Measurements from ENCODE around the gene IL2RG. TPM values are rescaled to one million over a fixed set of nuclear protein-coding genes. Genes with fewer than 3 reads are reported as not detected.
A peak's percentile ranks its signal among the peaks of the same experiment; 100 is the strongest.

The IL2RG gene
- total and polyA plus RNA-seq, 7 donors = 1.7 to 90.1 (median 11.2) TPM; not detected in 1

DNA sequence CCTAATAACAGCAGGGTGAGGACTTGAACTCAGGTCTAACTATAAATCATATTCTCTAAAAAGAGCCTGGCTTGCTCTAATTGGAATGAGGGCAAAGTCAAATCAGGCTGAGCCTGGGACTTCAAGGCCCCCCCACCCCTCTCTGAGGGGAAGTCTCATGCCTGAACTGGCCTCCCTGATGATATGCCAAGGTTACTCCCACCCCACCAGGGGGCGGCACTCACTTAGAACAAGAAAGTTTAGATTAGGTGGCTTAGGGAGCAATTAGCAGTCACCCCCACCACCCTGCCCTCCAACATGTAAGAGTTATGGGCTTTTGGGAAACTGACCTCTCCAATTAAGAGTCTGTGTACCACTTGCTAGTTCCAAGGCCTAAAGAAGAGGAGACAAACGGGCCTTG, 13.1 kb downstream of the IL2RG start:
- Histone ChIP-seq H3K9me3 (no peaks in the 10 kb centered on the region), H3K27me3 (no peaks in the 10 kb centered on the region), H3K4me1 (peaks cover 0 to 22% (median 10%) of the 10 kb centered on the region in 4 donors), H3K27ac (no peak overlapping the region), H3K36me3 (no peaks in the 10 kb centered on the region), H3K4me3 (no peak overlapping the region)
- 10 to 26% methylated on average over 2 of the region's 2 CpGs for WGBS, 2 donors
- TF ChIP-seq EP300 (IDR thresholded peaks at IDR 0.05) = no peak
- TF ChIP-seq, protein P1, sequence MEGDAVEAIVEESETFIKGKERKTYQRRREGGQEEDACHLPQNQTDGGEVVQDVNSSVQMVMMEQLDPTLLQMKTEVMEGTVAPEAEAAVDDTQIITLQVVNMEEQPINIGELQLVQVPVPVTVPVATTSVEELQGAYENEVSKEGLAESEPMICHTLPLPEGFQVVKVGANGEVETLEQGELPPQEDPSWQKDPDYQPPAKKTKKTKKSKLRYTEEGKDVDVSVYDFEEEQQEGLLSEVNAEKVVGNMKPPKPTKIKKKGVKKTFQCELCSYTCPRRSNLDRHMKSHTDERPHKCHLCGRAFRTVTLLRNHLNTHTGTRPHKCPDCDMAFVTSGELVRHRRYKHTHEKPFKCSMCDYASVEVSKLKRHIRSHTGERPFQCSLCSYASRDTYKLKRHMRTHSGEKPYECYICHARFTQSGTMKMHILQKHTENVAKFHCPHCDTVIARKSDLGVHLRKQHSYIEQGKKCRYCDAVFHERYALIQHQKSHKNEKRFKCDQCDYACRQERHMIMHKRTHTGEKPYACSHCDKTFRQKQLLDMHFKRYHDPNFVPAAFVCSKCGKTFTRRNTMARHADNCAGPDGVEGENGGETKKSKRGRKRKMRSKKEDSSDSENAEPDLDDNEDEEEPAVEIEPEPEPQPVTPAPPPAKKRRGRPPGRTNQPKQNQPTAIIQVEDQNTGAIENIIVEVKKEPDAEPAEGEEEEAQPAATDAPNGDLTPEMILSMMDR (IDR thresholded peaks at IDR 0.05) = peak in 3 of 4 experiments; percentile 21 to 42 (median 38)
- DNase-seq = peak; percentile 77
- intact Hi-C loops (cut with DNase I) = loop anchor here (1.0 to 2.0 kb wide), 2 partner anchors 30 to 81 kb away; no protein-coding TSS in a partner anchor

- Histone ChIP-seq H3K27ac (peak overlapping the region; percentile 74 to 78 (median 75)), H3K27me3 (no peaks in the 10 kb centered on the region), H3K4me1 (peaks cover 0 to 22% (median 10%) of the 10 kb centered on the region in 4 donors), H3K36me3 (no peaks in the 10 kb centered on the region), H3K4me3 (peak overlapping the region; percentile 43 to 62 (median 57)), H3K9me3 (no peaks in the 10 kb centered on the region)
- intact Hi-C loops (cut with DNase I) = no loop called here
- TF ChIP-seq POLR2AphosphoS5 (IDR thresholded peaks at IDR 0.05) (no peak), POLR2A (IDR thresholded peaks at IDR 0.05) (no peak), EP300 (IDR thresholded peaks at IDR 0.05) (no peak)
- TF ChIP-seq, protein P1 (IDR thresholded peaks at IDR 0.05) = no peak
- no peak for DNase-seq
- 1 to 5% methylated on average over 9 of the region's 9 CpGs for WGBS, 2 donors
Measured at GRCh38 chrX:71096760-71097032, 14.7 kb downstream of the IL2RG start.

GRCh38 chrX:71095981-71096759, 15.2 kb downstream of the IL2RG start:
- no peak for DNase-seq
- TF ChIP-seq POLR2A (IDR thresholded peaks at IDR 0.05) (no peak), POLR2AphosphoS5 (IDR thresholded peaks at IDR 0.05) (peak in 1 of 4 donors; percentile 40)
- 0 to 1% methylated on average over 46 of the region's 46 CpGs for WGBS, 2 donors
- H3K4me3 ChIP-seq = peak overlapping the region; percentile 43 to 62 (median 57)
- peak overlapping the region; percentile 74 to 78 (median 75) for H3K27ac ChIP-seq
- intact Hi-C loops (cut with DNase I) = no loop called here
- H3K4me1 ChIP-seq = peaks cover 0 to 22% (median 10%) of the 10 kb centered on the region in 4 donors
- no peaks in the 10 kb centered on the region for H3K9me3 ChIP-seq
- no peaks in the 10 kb centered on the region for H3K27me3 ChIP-seq
- H3K36me3 ChIP-seq = no peaks in the 10 kb centered on the region

- intact Hi-C loops (cut with DNase I) = no loop called here
Measured at GRCh38 chrX:71095555-71095980, 15.8 kb downstream of the IL2RG start, which contains the start of gene FOXO4. Gene FOXO4 (plus strand): TSS chrX:71095851. CDS start chrX:71096529, 678 bp downstream.

GRCh38 chrX:71095033-71095432, 16.3 kb downstream of the IL2RG start:
- H3K4me3 ChIP-seq = peak overlapping the region; percentile 43 to 62 (median 57)
- no peaks in the 10 kb centered on the region for H3K27me3 ChIP-seq
- 34 to 42% methylated on average over 6 of the region's 6 CpGs for WGBS, 2 donors
- H3K4me1 ChIP-seq = peaks cover 0 to 22% (median 10%) of the 10 kb centered on the region in 4 donors
- TF ChIP-seq, protein P1 (IDR thresholded peaks at IDR 0.05) = no peak
- TF ChIP-seq POLR2A (IDR thresholded peaks at IDR 0.05) (no peak), EP300 (IDR thresholded peaks at IDR 0.05) (no peak), POLR2AphosphoS5 (IDR thresholded peaks at IDR 0.05) (no peak)
- peak overlapping the region in 3 of 4 donors; percentile 74 to 78 (median 76) for H3K27ac ChIP-seq
- intact Hi-C loops (cut with DNase I) = no loop called here
- no peak for DNase-seq
- H3K36me3 ChIP-seq = no peaks in the 10 kb centered on the region
- no peaks in the 10 kb centered on the region for H3K9me3 ChIP-seq

More at GRCh38 chrX:71095555-71095980, 15.8 kb downstream of the IL2RG start, which contains the start of gene FOXO4:
- peak within 1 kb of the TSS; percentile 74 to 78 (median 75) for H3K27ac ChIP-seq
- no peaks in the 10 kb centered on the region for H3K27me3 ChIP-seq
- TF ChIP-seq POLR2A (IDR thresholded peaks at IDR 0.05) (no peak), POLR2AphosphoS5 (IDR thresholded peaks at IDR 0.05) (peak in 3 of 4 donors; percentile 57 to 70 (median 60)), EP300 (IDR thresholded peaks at IDR 0.05) (no peak)
- TF ChIP-seq, protein P1 (IDR thresholded peaks at IDR 0.05) = no peak
- H3K36me3 ChIP-seq = no peaks in the 10 kb centered on the region
- DNase-seq = peak; percentile 95
- H3K9me3 ChIP-seq = no peaks in the 10 kb centered on the region
- WGBS, 2 donors = 1% methylated on average over 29 of the region's 29 CpGs
- H3K4me1 ChIP-seq = peaks cover 0 to 22% (median 10%) of the 10 kb centered on the region in 4 donors
- H3K4me3 ChIP-seq = peak within 1 kb of the TSS; percentile 43 to 62 (median 57)

Measured in sigmoid colon (tissue), 7 donors.